GM18909 (cell line): ENCODE measurements around the gene CTSK.
"Not testable (repeated sequence)": the region's sequence is repeated elsewhere in the genome, so short reads cannot be mapped to it uniquely, and the experiment has no call there.

Source experiments
- ATAC-seq: cut with Tn5 transposase; IDR thresholded peaks from one replicate; pipeline ENCODE4 v1.9.1; 2021; ENCODE audit warnings: mild to moderate bottlenecking; ENCODE audit not compliant: unreplicated experiment, poor library complexity

Gene CTSK

GRCh38 chr1:150808121-150808520 is at the start of gene CTSK:
TSS of gene CTSK (minus strand) at chr1:150808260. CDS start at chr1:150806805, 1,455 bp downstream.
- ATAC-seq: no peak

DNA sequence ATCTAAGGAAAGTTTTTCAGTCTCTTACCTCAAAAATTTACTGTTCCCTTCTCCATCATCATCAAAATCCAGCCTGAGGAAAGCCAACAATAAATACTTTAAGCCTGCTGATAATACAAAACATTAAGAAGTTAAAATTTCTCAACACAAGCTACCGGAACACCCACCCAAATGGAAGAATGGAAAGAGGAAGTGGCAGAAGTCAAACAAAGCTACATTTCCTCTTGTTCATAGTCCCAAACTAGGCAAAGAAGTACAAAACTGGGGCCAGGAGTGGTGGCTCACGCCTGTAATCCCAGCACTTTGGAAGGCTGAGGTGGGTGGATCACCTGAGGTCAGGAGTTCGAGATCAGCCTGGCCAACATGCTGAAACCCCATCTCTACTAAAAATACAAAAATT is 44.7 kb upstream of the CTSK start:
- ATAC-seq: not testable (repeated sequence)

GRCh38 chr1:150850801-150851362 is 42.8 kb upstream of the CTSK start:
- not testable (repeated sequence) for ATAC-seq

DNA sequence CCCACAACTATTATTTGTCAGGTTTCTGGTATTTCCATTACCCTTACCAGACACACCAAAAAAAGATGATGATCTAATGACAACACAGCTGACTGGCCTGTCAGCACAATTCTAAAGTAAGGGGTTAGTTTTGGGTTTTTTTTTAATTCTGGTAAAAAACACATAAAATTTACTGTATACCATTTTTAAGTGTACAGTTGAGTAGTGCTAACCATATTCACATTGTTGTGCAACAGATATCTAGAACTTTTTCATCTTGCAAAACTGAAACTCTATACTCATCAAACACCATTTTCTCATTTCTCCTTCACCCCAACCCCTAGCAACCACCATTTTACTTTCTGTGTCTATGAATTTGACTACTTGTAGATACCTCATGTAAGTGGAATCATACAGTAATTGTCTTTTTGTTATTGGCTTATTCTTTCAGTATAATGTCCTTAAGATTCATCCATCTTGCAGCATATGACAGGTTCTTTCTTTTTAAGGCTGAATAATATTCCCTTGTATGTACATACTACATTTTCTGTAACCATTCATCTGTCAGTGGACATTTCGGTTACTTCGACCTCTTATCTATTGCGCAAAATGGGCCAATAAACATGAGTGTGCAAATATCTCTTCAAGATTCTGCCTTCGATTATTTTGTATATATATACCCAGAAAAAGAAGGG is 38.5 kb upstream of the CTSK start:
- ATAC-seq: no peak

- ATAC-seq: no peak
These were observed 35.4 kb upstream of the CTSK start for GRCh38 chr1:150843474-150843873.

DNA sequence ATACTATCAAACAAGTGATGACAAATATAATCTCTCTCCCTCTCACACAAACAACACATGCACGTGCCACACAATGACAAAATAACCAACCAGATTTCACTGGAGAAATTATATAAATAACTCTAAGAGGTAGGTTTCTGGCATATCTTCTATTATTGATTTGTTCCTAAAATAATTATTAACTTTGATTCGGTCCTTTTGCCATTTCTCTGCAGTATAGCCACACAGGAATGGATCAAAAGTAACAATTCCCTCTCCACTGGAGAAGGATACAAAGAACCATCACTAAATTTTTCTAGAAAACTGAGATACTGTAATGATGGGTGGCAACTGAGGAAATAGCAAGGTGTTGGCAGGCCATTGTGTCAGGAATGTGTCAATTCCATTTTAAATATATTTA is 34.9 kb upstream of the CTSK start:
- no peak for ATAC-seq

GRCh38 chr1:150842343-150842742 is 34.3 kb upstream of the CTSK start:
- ATAC-seq: no peak

DNA sequence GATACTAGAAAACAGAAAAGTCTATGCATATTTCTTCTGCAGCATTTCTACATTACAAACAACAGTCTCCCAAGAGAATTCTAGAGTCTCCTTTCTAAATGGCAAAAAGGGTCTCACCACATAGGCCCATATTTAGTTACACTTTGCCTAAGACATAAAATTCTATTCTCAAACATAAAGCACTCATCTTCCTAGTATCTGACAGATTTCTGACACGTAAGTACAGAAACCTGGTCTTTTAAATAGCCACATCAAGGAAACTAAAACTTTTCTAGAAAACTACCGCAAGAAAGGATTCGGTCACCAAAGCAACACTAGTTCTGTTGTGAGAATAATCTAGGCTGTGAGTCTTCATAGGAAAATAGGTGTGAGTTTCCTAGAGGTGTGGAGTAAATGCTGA is 33.6 kb upstream of the CTSK start:
- no peak for ATAC-seq

DNA sequence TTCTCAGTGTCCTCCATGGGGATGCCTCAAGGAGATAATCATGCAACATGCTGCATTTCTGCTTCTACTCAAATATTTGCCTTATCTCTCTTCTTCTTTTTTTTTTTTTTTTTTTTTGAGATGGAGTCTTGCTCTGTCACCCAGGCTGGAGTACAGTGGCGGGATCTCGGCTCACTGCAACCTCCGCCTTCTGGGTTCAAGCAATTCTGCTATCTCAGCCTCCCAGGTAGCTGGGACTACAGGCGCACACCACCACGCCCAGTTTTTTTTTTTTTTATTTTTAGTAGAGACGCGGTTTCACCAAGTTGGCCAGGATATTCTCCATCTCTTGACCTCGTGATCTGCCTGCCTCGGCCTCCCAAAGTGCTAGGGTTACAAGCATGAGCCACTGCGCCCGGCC is 32.8 kb upstream of the CTSK start:
- ATAC-seq: not testable (repeated sequence)

GRCh38 chr1:150836129-150836773 is 28.2 kb upstream of the CTSK start:
- peak; percentile 69 for ATAC-seq

- ATAC-seq: not testable (repeated sequence)
These were observed 25.9 kb upstream of the CTSK start for GRCh38 chr1:150833961-150834360.

GRCh38 chr1:150832597-150832996 is 24.5 kb upstream of the CTSK start:
- ATAC-seq: no peak

- ATAC-seq: no peak
These were observed 21.7 kb upstream of the CTSK start for GRCh38 chr1:150829751-150830150.

DNA sequence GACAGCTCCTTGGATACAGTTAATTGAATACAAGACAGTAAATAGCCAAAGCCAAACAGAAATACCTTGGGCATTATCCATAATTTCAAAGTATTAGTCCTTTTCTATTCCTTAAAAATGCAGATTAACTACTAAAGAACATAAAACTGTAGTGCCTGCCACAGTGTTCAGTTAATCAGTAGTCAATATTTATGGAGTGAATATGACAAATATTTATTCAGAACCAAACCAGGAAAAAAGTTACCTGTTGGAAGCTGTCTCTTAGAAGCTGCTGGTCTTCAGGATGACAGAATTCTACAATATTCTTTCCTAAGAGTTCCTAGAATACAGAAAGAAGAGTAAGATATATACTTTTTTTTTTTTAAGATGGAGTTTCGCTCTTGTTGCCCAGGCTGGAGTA is 18.2 kb upstream of the CTSK start:
- no peak for ATAC-seq

DNA sequence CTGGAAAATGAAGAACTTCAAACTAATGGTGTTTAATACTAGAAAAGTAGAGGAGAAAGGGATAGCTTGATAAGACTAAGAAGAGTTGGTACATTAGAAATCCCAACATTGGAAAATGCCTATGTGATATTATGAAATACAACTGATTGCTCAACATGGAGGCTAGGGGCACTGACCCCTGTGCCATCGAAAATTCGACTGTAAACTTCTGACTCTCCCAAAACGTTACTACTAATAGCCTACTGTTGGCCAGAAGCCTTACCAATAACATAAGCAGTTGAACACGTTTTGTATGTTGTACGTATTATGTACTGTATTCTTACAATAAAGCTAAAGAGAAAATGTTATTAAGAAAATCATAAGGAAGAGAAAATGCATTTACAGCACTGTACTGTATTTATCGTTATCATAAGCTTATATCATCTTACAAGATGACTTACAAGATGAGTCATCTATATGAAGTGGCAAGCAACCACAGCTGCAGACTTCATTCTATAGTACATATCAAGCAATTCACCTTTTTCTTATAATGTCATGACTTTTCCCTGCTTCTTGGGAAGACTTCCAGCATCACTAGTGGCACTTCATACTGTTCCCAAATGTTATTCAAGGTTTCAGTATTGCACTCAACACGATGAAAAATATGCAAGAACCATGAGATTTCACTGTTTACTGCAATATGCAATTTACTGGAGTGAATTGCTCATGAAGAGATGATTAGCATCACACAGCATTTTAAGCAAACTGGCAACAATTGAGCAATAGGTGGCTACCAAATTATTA is 12.9 kb upstream of the CTSK start:
- no peak for ATAC-seq

GRCh38 chr1:150815871-150816270 is 7.8 kb upstream of the CTSK start:
- ATAC-seq: no peak

- no peak for ATAC-seq
These were observed 5.1 kb upstream of the CTSK start for GRCh38 chr1:150813028-150813707.

- no peak for ATAC-seq
These were observed 3.0 kb upstream of the CTSK start for GRCh38 chr1:150810958-150811659.

DNA sequence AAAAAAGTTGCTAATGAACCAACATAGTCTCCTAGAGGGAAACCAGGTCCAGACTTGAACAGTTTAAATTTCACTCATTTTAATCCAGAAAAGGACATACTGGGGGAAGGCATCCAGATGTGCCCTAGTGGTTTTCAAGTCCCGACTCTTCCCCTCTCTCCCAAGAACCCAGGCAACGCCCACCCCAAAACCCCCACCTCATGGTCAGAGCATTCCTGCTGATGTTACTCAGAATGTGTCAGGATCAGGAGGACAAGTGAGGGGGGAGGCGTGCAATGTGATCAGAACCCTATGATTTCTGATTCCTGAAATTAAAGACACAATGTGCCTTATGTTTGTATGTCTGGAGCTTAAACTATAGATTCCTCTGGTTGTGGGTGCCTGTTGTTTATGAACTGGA is 1.6 kb upstream of the CTSK start:
- no peak for ATAC-seq

DNA sequence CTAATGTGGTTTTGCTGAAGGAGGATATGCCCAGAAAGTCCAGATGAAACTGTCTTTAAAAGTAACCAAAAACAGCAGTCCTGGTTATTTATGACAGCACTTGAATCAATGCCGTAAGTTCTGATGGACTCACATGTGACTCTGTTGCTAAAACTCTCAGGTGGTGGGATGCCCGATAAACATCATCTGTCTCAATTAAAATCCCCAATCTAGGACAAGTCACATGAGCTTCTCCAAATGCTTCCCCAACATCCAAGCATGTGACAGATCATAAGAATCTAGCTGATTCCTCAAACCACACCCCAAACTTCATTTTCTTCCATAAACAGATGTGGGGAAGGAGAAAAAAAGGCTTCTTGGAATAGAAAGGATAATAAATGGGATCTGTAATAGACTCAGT is 786 bp upstream of the CTSK start:
- ATAC-seq: no peak
